HG02943 (cell line): Measurements from ENCODE around the gene NPM1.
"Not testable (repeated sequence)": the region's sequence is repeated elsewhere in the genome, so short reads cannot be mapped to it uniquely, and the experiment has no call there.

ENCODE experiments used
- ATAC-seq: cut with Tn5 transposase; IDR thresholded peaks from one replicate; pipeline ENCODE4 v1.9.1; 2021; ENCODE audit warnings: mild to moderate bottlenecking, low read depth, moderate library complexity; ENCODE audit not compliant: unreplicated experiment

Gene NPM1

DNA sequence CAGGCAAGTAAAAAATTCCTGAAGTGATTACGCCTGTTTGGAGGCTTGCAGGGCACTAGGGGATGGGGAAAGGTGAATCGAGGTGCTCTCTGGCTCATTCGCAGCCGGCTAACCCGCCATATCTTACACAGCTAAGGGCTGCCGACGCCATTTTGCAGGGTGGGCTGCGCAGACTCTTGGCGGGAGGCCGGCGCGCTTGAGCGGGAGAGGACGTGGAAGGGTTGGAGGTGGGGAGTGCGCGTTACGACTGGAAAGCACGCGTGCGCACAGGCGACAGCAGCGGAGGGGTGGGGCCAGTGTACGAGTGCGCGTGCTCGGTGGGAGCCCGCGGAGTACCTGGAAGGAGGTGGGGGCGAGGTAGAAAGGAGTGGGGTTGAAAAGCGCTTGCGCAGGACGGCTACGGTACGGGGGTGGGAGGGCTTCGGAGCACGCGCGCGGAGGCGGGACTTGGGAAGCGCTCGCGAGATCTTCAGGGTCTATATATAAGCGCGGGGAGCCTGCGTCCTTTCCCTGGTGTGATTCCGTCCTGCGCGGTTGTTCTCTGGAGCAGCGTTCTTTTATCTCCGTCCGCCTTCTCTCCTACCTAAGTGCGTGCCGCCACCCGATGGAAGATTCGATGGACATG lies at the start of gene NPM1:
TSS of gene NPM1 (plus strand) at position 505 of the 625 bp plus-strand sequence. CDS start at position 605, 100 bp downstream.
- peak; percentile 74 for ATAC-seq

- ATAC-seq = no peak
Observed at GRCh38 chr5:171340042-171340441, 47.6 kb upstream of the NPM1 start.

DNA sequence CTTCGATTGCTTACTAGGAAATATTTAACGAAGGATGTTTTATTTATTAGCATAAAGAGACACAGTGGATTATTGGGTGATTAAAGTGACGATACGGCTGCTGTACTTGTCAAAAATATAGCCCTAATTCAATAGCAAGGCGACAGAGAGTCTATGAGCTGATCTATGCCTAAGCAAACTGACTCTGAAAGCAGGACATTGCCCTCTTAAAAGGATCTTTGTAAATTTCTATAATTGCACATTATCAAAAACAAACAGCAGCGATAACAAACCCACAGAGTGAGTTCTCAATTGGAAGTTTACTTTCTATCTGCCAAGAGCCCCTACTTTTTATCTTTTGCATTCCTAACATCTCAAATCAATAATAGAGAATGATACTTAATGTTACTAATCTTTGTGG lies 47.2 kb upstream of the NPM1 start:
- ATAC-seq = no peak

- no peak for ATAC-seq
Observed at GRCh38 chr5:171342362-171343111, 45.1 kb upstream of the NPM1 start.

- ATAC-seq = no peak
Observed at GRCh38 chr5:171344936-171345608, 42.6 kb upstream of the NPM1 start.

DNA sequence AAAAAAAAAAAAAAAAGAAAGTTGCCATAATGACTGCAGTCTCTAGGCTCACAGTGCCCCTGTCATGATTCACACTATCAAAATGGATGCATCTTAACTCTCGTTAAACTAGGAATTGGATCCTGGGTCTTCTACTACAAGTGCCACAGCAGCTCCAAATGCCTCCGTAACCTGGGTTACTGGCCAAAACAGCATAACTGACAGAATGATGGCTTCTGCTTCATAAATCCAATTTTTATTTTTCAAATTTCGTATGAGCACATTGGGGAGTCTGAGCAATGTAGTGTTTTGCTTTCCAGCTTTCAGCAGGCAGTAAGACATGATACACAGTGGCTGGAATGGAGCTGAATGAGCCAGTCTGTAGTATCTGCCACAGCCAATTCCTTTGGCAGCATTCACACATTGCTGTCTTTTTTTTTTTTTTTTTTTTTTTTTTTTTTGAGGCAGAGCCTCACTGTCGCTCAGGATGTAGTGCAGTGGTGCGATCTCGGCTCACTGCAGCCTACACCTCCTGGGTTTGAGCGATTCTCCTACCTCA lies 36.0 kb upstream of the NPM1 start:
- no peak for ATAC-seq

GRCh38 chr5:171355302-171355724 lies 32.3 kb upstream of the NPM1 start:
- peak; percentile 85 for ATAC-seq

DNA sequence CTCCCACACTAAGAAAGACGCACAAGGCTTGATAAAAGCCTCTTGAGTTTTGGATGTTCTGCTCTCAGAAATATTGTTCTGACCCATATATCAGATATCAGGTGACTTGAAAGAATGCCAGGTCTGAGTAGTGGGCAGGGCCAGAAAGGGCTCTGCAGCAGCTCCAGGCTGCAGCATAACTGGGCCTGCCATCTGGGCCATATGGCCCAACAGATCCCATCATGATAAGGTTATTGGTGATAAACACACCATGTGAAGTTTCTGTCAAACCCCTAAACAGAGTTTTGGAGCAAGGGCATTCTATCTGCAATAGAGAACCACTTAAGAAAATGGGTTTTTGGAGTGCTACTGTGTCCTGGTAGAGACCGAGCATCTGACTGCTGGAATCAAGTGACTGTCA lies 29.8 kb upstream of the NPM1 start:
- ATAC-seq = no peak

GRCh38 chr5:171361151-171361550 lies 26.5 kb upstream of the NPM1 start:
- not testable (repeated sequence) for ATAC-seq

DNA sequence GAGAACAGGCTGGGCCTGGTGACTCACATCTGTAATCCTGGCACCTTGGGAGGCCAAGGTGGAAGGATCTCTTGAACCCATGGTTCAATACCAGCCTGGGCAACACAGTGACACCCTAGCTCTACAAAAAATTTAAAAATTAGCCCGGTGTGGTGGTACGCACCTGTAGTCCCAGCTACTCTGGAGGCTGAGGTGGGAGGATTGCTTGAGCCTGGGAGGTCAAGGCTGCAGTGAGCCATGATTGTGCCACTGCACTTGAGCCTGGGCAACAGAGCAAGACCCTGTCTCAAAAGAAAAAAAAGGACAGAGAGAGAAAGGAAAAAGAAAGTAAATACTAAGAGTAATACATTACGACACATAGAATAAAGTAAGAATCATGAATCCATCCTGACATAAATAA lies 24.4 kb upstream of the NPM1 start:
- not testable (repeated sequence) for ATAC-seq

GRCh38 chr5:171363846-171364245 lies 23.8 kb upstream of the NPM1 start:
- no peak for ATAC-seq

GRCh38 chr5:171365351-171365750 lies 22.3 kb upstream of the NPM1 start:
- no peak for ATAC-seq

DNA sequence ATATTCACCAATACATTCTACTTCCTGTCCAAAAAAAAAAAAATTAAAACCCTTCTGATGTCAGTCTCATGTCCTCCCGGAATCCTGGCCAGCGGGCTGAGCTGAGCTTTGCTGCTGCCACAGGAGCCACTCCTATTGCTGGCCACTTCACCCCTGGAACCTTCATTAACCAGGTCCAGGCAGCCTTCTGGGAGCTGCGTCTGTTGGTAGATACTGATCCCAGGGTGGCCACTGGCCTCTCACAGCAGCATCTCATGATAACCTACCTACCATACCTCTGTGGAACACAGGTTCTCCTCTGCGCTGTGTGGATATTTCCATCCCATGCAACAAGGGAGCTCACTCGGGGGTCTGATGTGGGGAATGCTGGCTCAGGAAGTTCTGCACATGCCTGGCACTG lies 21.0 kb upstream of the NPM1 start:
- no peak for ATAC-seq

DNA sequence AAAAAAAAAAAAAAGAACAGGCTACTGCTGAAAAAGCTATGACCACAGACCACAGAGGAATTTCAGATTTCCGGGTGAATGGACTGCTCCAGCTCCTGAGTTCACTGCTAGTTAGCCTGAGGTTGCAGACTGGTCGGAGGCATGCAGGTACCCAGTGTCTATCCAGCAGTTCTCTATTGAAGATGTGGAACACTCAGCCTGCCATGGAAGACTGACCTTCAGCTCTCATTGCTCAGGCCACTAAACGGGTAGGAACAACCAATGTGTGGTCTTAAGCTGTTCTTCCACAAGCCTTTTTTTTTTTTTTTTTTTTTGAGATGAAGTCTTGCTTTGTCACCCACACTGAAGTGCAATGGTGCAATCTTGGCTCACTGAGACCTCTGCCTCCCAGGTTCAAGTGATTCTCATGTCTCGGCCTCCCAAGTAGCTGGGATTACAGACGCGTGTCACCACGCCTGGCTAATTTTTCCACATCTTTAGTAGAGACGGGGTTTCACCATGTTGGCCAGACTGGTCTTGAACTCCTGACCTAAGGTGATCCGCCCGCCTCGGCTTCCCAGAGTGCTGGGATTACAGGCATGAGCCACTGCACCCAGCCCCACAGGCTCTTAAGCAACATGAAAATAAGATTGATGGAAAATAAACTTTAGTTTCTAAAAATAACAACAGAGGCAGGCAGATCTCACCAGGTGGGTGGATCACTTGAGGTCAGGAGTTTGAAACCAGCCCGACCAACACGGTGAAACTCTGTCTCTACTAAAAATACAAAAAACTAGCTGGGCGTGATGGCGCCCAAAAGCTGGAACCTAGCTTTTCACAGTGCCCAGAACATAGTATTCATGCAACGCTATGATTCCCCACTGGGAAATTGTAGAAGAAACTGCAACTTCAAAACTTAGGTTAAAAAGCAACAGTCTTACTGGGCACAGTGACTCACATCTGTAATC lies 20.0 kb upstream of the NPM1 start:
- no peak for ATAC-seq

- no peak for ATAC-seq
Observed at GRCh38 chr5:171369056-171369455, 18.6 kb upstream of the NPM1 start.

DNA sequence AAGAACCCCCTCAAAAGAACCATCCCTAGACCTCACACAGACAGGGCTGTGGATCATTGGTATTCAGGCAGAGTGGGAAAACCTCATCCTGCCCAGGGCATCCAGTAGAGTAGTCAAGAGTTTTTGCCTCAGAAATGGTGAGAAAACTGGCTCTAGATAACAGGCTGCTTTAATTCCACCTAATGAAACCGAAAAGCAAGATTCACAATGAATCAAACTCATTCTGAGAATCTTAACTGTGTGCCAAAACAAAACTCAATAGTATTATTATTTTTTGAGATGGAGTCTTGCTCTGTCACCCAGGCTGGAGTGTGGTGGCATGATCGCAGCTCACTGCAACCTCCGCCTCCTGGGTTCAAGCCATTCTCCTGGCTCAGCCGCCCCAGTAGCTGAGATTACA lies 17.8 kb upstream of the NPM1 start:
- ATAC-seq = no peak

DNA sequence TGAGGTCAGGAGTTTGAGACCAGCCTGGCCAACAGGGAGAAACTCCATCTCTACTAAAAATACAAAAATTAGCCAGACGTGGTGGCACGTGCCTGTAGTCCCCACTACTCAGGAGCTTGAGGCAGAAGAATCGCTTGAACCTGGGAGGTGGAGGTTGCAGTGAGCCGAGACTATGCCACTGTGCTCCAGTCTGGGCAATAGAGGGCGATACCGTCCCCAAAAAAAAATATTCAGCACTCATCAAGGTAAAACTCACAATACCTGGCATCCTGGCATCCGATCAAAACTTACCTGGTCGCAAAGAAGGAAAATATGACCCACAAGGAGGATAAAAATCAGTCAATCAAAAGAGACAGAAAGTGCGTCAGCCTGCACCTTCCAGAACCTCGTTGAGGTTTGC lies 16.8 kb upstream of the NPM1 start:
- ATAC-seq = not testable (repeated sequence)

DNA sequence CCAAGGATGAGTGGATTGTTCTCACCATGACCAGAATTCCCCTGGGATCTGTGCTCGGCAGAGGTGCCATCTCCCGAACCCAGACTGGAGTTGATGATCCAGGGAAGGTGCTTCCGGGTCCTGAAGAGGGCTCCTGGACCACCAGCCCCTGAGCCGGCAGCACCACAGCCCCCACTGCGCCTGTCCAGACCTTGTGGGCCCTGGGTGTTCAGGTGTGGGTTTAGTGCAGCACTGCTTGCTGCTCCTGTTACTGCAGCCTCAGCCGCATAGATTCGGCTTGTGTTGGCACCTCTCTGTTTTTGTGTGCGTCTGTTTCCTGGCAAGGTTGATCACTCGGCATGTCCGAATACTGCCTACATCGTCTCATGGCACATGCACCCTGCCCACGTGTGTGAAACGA lies 16.3 kb upstream of the NPM1 start:
- no peak for ATAC-seq

DNA sequence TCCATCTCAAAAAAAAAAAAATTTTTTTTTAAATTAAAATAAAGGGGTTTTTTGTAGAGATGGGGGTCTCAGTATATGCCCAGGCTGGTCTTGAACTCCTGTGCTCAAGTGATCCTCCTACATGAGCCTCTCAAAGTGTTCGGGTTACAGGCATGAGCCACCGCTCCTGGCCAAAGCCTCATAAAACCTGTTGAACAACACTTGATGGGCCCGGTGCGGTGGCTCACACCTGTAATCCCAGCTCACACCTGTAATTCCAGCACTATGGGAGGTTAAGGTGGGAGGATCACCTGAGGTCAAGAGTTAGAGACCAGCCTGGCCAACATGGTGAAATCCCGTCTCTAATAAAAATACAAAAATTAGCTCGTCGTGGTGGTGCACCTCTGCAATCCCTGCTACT lies 7.7 kb upstream of the NPM1 start:
- no peak for ATAC-seq

- ATAC-seq = not testable (repeated sequence)
Observed at GRCh38 chr5:171384416-171384815, 3.2 kb upstream of the NPM1 start.
